ENCODE data around the gene OR2Z1.
"Not testable (repeated sequence)": the region's sequence is repeated elsewhere in the genome, so short reads cannot be mapped to it uniquely, and the experiment has no call there.

Gene OR2Z1

DNA sequence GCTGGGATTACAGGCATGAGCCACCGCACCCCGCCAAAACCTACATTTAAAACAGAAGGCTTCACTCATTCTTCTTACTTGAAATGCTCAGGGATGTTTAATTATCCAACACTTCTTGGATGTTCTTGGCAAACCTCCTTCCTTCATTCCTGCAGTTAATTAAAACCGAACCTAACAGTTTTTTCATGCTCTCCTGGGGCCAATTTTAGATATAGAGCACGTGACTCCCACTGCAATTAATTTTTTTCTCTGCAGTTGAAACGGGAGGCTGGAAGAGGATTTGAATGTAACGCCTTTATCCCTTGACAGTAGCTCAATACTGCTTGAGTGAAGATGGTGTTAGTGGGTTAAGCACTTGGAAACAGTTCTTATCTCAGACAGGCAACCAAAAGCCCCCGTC is 18.2 kb upstream of the OR2Z1 start:
- no peak for DNase-seq

DNA sequence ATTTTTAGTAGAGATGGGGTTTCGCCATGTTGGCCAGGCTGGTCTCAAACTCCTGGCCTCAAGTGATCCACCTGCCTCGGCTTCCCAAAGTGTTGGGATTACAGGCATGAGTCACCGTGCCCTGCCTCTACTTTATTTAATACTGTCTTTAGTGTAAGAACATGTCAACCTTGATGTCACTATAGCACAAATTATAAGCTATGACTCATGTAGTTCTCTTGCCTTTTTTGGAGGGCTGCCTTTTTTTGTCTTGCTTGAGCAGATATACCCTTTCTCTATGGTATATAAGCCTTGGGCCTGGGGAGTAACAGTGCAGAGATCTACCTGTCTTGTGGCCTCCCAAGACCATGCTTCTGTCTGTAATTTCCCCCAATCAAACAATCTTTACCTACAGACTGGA is 16.1 kb upstream of the OR2Z1 start:
- DNase-seq, result not testable (repeated sequence)

DNA sequence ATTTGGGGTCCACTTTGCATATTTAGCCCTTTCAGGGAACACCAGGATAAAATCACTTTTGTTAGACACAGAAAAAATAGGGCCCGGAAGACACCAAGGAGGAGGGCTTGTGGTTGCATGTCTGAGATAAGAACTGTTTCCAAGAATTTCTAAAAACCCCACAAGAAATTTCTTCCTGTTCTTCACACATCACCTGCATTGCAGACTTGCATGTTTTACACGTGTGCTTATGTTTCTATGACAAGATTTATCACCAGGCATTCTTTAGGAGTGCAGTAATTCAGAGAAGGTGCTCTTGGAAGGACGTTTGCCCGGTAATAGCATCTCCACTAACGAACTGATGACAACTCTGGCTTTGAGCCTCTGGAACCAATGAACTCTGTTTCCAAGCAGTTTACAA is 15.7 kb upstream of the OR2Z1 start:
- DNase-seq, result no peak

DNA sequence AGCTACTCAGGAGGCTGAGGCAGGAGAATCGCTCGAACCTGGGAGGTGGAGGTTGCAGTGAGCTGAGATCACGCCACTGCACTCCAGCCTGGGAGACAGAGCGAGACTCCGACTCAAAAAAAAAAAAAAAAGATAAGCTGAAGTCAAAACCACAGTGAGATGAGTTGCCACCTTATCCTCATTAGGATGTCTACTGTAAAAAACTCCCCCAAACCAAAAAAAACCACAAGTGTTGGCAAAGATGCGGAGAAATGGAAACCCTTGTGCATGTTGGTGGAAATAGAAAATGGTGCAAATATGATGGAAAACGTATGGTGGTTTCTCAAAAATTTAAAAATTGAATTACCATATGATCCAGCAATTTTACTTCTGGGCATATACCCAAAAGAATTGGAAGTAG is 11.1 kb upstream of the OR2Z1 start:
- DNase-seq, result not testable (repeated sequence)

GRCh38 chr19:8722032-8722431 is 598 bp downstream of the OR2Z1 start:
- DNase-seq, result no peak

- no peak for DNase-seq
Observed at GRCh38 chr19:8724276-8724675, 2.8 kb downstream of the OR2Z1 start.

- DNase-seq, result no peak
Observed at GRCh38 chr19:8731428-8732169, 10.2 kb downstream of the OR2Z1 start.

GRCh38 chr19:8738377-8738776 is 16.9 kb downstream of the OR2Z1 start:
- no peak for DNase-seq

DNA sequence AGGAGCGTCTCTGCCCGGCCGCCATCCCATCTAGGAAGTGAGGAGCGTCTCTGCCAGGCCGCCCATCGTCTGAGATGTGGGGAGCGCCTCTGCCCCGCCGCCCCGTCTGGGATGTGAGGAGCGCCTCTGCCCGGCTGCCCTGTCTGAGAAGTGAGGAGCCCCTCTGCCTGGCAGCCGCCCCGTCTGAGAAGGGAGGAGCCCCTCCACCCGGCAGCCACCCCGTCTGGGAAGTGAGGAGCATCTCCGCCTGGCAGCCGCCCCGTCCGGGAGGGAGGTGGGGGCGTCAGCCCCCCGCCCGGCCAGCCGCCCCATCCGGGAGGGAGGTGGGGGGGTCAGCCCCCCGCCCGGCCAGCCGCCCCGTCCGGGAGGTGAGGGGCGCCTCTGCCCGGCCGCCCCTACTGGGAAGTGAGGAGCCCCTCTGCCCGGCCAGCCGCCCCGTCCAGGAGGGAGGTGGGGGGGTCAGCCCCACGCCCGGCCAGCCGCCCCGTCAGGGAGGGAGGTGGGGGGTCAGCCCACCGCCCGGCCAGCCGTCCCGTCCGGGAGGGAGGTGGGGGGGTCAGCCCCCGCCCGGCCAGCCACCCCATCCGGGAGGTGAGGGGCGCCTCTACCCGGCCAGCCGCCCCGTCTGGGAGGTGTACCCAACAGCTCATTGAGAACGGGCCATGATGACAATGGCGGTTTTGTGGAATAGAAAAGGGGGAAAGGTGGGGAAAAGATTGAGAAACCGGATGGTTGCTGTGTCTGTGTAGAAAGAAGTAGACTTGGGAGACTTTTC is 18.0 kb downstream of the OR2Z1 start:
- not testable (repeated sequence) for DNase-seq

DNA sequence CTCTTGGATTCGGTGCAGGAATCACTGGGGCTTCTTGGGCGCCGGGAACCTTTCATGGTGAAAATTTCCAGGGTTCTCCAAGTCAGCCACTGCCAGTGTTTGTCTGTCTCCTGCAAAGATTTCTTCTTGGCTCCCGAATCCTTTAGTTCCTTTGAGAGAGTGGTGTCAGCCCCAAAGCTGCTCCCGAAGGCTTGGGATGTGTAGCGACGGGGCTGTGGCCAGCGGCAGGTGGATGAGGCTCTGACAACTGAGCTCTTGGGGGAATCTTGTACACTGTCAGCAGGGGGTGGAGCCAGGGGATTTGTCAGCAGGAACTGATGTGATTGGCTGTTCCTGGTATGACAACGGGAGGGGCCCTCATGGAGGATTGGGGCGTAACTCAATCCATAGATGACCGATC is 45.8 kb downstream of the OR2Z1 start:
- DNase-seq, result not testable (repeated sequence)

DNA sequence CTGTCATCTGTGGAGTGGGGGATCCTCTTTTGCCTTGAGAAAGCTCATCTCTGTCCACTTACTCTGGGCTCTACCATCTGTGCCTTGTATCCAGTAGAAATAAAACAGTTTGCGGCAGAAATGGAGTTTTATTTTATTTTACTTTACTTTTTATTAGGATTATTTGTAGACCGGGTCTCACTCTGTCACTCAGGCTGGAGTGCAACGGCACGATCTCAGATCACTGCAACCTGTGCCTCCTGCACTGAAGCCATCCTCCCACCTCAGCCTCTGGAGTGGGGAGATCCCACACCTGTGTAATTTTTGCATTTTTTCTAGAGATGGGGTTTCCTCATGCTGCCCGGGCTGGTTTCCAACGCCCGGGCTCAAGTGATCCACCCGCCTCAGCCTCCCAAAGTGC is 47.8 kb downstream of the OR2Z1 start:
- not testable (repeated sequence) for DNase-seq

DNA sequence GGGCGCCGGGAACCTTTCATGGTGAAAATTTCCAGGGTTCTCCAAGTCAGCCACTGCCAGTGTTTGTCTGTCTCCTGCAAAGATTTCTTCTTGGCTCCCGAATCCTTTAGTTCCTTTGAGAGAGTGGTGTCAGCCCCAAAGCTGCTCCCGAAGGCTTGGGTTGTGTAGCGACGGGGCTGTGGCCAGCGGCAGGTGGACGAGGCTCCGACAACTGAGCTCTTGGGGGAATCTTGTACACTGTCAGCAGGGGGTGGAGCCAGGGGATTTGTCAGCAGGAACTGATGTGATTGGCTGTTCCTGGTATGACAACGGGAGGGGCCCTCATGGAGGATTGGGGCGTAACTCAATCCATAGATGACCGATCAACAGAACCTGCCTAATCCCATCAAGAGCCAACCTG is 52.2 kb downstream of the OR2Z1 start:
- DNase-seq, result not testable (repeated sequence)
